ENCODE results near the gene TENM4. TPM values are rescaled to one million over a fixed set of nuclear protein-coding genes. Genes with fewer than 3 reads are reported as not detected.

The TENM4 gene
- total and polyA plus RNA-seq, 2 of the 8 experiments (the other 6 are each of a cell fraction or from before 2014, with no cell fraction given): 3.5 to 7.2 TPM

- TF ChIP-seq CHD7 (IDR thresholded peaks at IDR 0.05; ENCODE audit: insufficient replicate concordance, low read length): no peak
- TF ChIP-seq POU5F1 (IDR thresholded peaks at IDR 0.05; ENCODE audit: low read depth, low read length): no peak
- no peak for TF ChIP-seq RFX5 (IDR thresholded peaks at IDR 0.05; ENCODE audit: borderline replicate concordance, low read depth, low read length)
- TF ChIP-seq YY1 (IDR thresholded peaks at IDR 0.05; ENCODE audit: low read depth, low read length): no peak
Observed at GRCh38 chr11:79374727-79375126, 66.1 kb downstream of the TENM4 start (continued).
